Measurements from ENCODE around the gene JPH3.

JPH3 gene

DNA sequence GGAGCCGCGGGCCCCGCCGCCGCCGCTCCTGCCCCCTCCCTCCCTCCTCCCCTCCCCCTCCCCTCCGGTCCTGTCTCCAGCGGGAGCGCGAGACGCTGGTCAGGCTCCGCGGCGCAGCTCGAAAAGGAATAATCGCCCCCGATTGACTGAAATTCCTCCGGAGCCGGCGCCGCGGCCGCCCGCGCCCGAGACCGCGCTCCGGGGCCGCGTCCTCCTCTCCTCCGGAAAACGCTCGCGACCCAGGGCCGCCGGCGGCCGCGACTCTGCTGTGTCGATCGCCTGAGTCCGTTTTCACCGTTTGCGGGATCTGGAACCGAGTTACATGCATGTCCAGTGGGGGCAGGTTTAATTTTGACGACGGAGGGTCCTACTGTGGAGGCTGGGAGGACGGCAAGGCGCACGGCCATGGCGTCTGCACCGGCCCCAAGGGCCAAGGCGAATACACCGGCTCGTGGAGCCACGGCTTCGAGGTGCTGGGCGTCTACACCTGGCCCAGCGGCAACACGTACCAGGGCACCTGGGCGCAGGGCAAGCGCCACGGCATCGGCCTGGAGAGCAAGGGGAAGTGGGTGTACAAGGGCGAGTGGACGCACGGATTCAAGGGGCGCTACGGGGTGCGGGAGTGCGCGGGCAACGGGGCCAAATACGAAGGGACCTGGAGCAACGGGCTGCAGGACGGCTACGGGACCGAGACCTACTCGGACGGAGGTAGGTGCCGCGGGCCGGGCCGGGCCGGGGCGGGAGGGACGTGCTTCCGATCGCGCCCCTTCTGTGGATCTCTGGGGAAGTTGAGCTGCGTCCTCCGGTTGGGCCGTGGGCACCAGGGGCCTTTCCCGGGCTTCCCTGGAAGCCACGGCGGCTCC, 744 bp downstream of the JPH3 start:
- DNase-seq: no peak

DNA sequence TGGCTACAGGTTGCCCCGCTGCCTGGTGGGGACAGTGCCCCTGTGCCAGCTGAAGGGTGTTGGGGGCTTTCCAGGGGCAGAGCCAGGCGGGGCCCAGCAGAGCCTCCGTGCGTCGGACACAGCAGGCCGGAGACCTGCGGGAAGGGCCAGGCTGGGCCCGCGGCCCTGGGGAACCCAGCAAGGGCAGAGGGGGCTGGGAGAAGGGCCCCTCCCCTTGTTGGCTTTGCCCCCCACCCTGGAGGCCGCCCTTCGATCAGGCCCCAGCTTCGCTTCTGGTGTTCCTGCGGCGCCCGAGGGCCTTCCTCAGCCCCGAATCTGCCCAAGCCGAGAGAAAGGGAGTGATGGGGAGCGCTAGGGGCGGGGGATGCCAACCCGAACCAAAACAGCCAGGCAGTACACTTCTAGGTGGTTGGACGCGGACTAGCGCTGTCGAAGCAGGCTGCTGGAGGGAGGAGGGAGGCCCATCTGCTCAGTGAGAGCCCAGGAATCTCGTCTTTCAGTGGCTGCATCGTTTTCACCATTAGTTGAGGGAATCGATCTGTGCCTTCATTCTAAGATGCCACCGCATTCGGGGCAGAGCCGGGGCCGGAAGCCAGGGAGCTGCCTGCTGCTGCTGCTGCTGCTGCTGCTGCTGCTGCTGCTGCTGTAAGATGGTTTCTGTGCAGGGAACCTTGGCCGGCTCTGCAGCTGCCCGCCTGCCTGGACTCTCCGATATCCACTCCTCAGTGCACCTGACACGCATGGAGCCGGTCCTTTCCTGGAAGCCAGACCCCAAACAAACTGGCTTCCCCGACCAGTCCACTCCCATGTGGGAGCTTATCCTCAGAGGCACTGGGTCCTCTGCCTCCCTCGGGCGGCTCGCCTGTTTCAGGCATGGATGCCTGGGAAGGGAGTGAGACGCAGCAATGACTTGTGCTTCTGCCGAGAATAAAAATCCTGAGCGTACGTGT, 1.7 kb downstream of the JPH3 start:
- DNase-seq: no peak

DNA sequence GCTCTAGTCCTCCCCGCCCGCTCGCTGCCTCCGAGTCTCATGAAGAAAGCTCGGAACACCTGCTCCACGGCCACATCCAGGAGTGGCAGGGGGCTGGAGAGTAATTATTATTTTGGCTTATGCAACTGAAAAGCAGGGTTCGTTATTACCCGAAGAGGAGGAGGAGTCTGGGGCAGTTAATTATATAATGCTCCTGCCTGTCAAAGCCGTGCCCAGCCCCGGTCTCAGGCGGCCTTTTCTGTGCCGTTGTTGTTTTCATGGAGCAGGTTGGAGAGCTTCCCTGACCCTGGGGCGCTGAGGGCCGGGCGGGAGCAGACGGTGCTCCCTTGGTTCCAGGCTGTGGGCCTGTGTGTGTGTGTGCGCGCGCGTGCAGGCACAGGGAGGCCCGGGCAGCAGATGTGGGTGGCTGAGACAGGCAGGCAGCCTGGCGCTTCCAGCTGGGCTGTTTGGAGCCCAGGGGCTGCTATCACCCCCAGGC, 2.4 kb downstream of the JPH3 start:
- no peak for DNase-seq

DNA sequence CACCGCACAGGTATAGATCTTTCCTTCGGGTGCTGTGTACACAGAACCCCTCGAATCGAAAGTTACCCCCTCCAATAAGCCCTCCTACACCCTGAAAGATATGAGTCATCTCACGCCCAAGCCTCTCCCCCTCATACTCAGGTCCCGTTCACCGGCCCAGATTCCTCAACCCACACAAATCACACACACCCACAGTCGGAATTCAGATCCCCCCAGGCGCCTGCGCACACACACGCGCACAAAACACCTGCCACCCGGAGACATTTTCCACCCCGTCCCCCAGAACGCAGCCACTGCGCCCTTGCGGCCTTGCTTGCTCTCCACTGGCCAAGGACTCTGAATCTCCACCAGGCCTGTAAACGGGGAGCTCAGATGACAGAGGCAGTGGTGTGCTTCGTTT, 4.9 kb downstream of the JPH3 start:
- DNase-seq: no peak

DNA sequence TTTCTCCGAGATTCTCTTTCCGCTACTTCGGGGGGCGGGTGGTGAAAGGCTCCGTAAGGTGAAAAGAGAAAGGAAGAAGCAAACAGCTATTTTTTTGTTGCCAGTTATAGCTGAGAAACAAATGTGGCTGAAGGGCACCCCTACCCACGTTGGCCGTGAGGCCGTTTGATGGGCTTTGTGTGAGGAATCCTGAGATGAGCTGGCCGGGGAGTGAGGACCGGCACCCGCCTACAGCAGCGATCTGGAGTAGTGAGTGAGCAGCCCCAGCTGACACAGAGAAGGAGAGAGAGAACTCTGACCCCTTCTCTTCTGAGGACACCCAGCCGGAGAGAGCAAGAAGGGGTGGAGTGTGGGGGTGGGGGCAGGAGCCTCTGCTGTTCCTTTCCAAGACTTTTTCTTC, 5.6 kb downstream of the JPH3 start:
- DNase-seq: no peak

DNA sequence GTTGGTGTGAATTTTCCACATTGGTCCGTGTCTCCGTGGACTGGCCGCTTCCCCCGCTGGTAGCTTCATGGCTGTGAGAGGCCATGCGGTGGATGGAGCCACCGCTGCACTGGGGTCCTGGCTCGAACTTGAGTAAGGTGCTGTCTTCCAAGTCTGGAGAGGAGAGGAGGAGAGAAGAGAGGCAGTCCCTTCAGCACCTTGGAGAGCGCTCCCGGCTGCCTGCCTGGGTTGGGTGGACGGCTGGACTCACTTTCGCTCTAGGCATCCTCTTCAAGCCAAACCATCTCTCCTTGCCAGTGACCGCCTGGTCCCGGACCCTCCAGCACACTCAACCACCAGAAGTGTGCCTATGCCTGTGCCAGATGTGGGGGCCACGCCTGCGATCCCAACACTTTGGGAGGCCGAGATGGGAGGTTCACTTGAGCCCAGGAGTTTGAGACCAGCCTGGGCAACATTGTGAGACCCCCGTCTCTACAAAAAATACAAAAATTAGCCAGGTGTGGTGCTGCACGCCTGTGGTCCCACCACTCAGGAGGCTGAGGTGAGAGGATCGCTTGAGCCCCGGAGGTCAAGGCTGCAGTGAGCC, 6.2 kb downstream of the JPH3 start:
- no peak for DNase-seq

DNA sequence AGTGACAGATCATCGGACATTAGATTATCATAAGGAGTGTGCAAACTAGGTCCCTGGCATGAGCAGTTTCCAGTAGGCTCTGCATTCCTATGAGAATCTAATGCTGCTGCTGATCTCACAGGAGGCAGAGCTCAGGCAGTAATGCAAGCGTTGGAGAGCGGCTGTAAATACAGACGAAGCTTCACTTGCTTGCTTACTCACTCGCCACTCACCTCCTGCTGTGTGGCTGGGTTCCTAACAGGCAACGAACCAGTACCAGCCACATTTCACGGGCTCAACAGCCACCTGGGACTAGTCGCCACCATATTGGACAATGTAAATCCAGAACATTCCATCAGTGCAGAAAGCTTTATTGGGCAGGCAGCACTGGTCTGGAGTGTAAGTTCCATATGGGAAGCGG, 7.7 kb downstream of the JPH3 start:
- no peak for DNase-seq

DNA sequence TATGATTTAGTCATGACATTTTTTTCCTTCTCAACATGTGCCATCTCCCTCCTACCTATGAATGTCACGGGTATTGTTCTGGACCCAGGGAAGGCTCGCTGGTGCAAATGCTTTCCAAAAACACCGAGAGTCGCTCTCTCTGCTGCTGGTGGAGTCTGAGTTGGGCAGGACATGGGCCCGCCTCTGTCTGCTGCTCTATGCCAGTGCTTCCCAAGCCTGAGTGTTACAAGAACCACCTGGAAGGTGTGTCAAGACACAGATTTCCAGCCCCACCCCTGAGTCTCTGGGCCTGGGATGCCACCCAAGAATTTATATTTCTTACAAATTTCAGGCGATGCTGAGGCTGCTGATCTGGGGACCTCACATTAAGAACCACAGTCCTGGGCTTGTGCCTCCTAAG, 9.1 kb downstream of the JPH3 start:
- DNase-seq: no peak

DNA sequence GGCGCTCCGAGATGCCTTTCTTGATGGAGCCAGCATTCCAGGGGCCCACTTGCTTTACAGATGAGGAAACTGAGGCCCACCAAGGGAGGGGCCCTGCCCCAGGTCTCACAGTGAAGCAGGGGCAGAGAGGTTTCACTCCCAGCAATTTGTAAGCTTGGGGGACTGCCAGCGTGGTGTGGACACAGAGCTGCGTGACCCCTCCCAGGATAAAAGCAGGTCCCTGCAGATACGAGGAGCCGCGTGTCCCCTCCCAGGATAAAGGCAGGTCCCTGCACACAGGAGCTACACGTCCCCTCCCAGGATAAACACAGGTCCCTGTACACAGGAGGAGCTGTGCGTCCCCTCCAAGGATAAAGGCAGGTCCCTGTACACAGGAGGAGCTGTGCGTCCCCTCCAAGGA, 11.7 kb downstream of the JPH3 start:
- no peak for DNase-seq

DNA sequence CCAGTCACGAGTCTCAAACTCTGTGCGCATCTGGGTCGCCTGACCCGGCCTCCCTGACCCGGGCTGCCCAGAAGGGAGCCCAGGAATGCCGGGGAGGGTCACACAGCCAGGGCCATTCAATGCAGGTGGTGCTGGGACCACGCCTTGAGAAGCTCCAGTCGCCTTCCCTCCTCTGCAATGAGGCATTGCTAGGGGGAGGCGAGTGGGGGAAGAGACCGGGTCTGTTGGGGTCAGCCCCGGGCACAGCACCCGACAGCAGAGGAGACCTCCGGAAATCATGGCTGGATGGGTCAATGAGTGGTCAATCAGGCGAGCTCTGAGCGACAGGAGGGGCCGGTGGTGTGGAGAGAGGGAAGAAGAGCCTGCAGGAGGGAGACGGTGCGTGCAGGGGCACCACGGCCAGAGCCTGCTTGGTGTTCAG, 13.3 kb downstream of the JPH3 start:
- no peak for DNase-seq

DNA sequence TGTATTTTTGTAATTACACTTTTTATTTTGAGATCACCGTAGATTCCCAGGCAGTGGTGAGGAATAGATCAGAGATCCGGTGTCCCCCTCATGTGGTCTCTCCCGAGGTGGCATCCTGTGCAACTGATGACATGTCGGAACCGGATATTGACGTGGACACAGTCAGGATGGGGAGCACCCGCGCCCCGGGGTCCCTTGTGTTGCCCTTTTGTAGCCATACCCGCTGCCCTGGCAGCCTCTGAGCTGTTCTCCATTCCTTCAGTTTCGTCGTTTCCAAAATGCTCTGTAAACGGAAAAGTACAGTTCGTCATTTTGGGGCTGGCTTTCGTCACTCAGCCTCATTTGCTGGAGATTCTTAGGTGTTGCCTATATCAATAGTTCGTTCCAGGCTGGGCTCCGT, 14.2 kb downstream of the JPH3 start:
- DNase-seq: no peak

DNA sequence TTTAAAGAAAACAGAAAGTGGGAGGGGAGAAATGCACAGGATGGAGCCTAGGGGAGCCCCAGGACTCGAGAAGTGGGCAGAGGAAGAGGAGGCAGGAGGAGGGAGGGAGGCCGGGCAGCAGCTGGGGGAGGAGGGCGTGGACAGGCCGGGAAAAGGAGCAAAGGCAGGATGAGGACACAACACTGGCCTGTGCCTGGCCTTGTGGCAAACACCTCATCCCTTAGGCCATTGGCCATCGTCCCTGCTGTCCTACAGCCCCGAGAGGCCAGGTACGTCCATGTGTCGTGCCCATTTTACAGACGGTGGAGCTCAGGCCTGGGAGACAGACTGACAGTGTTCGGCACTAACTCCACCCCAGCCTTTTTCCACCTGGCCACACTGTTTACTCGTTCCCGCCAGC, 15.9 kb downstream of the JPH3 start:
- DNase-seq: no peak

DNA sequence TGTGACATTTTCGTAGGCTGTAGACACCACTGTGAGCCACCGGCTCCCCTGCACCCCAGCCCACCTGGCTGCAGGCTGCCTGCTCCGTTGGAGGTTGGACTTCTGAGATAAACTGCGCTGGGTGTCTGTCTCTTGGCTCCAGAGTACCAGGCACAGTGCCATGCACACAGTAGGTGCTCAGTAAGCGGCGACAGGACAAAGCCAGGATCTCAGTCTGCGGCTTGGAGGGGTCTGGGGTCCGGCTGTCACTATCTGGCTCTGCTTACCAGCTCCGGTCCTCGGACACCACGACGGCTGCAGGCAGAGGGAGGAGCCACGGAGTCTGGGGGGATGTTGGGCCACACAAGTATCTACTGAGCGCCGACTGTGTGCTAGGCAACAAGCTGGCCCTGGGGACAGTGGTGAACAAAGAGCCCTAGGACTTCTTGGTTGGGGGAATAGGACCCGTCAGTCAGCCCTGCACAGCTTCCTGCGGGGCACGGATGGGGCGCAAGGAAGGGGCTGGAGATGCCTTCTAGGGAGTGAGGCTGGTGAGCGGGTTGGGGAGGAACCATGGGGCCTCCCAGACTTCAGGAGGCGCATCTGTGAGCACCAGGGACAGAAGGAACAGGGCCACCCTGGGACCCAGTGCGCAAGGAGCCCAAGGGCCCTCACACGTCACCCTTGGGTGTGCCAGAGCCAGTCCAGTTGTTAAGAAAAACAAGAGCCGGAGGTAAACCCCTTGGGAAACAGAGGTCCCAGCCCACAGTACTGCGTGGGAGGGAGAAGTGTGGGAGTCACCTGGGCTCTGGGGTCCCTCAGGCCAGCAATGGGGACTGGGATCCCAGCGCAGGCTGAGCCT, 17.3 kb downstream of the JPH3 start:
- DNase-seq: no peak

DNA sequence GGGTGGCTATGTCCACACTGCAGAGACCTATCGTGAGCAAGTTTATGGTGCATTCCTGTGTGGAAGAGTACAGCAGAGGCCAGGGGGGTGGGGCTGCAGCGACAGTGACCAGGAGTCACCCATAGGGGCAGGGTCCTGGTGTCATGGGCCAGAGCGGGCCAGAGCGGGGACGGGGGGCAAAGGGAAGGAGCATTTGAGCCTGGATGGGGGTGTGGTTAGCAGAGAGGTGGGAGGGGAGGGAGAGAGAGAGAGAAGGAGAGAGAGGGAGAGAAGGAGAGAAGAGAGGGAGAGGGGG, 17.8 kb downstream of the JPH3 start:
- DNase-seq: no peak

DNA sequence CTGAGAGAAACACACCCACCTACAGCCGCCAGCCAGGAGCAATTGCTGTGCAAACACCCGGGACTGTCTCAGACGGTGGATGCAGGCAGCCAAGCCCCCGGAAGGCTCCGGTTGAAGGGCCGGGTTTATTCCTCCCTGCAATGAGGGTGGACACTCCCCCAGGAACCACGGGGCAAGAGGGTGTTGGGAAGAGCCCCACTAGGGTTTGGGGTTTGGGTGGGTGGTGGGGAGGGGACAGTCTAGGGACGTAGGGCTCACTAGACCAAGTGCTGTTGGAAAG, 19.2 kb downstream of the JPH3 start:
- no peak for DNase-seq

DNA sequence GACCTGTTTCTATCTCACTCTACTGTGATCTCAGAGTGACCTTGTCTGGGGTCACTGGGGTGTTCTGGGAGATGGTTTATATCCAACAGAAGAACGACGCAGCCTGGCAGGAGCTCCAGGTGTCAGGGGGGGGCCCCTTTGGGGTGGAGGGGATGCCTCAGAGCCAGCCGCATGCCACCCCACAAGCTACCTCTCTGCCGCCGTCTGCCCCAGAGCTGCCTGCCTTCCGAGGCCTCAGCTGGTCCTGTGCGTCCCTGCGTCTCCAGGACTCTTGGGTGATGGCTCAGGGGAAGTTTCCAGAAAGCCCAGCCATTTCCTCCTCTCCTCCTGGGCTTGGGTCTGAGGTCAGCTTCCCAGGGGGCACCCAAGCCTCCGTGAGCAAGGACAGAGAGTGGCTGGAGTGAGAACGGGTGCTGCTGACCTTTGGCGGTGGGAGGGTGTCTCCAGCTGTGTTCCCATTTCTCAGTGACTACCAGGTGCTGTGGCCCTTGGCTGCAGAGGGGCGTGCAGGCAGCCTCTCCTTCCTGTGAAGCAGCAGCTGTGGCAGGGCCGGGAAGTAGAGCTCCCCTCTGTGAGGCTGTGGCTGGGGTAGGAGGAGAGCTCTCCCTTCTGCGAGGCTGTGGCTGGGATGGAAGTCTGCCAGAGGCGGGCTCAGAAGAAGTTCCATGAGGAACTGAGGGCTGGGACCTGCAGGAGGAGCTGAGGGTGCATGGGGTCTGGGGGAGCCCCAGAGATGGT, 19.8 kb downstream of the JPH3 start:
- DNase-seq: no peak

DNA sequence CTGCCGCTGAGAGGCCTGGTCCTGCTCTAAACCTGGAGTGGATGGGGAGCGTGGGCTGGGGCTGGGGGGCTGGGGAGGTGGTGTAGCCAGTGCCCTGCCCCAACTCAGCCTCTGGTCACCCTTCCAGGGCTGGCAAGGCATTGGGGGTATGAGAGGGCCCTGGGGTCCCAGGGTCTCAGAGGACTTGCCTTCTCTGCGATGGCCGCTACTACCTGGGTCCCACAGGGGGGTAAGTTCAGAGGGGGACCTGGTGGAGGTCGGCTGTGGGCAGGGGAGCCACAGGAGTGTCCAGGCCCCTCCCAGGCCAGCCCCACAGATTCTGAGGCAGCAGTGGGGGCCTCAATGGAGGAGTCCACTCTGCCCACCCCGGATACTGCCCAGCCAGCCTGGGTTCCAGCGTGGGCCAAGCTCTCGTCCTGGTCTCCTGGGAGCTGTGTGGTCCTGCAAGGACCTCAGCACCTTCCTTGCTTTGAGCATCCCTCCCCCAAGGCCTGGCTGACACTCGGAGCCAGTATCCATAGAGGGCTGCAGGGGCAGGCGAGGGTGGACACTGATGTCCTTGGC, 20.5 kb downstream of the JPH3 start:
- DNase-seq: no peak

DNA sequence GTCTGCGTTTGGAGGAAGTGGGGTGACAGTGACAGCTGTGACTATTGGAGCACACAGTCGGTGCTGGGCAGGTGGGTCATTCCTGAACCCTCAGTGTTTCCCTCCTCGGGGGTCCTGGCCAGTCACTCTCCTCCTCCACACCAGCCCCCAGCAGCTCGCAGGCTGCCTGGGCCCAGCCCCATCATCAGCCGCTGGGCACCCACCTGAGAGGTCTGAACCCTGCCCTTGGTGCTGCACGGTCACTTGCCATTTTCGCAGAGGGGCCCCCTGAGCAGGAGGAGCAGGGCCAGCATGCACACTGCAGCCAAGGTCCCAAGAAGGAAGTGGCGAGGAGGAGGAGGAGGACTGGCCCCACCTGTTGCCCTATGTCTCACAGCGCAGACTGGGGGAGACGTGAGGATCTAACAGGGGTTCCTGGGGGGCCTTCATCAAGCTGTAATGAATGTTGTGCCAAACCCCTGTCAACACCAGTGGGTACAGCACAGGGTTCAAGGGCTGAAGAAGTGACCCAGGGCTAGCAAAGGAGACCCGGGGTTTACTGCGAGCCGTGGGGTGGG, 23.0 kb downstream of the JPH3 start:
- no peak for DNase-seq

DNA sequence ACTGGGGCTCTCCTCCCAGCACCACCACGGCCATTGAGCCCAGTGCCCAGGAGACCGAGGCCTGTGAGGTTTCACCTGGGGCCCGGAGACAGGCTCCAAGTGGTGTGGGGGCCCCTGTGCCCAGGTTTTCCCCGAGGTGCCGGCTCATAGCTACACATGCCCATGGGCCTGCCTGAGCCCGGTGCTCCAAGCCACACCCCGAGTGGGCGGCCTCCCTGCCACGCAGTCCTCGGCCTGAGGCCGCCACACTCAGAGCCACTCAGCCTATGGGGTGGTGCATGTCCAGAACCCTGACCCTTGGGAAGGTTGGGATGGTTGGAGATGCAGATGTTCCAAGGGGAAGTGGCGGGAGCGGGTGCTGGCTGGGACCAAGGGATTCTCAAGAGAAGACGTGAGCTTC, 24.1 kb downstream of the JPH3 start:
- DNase-seq: no peak

DNA sequence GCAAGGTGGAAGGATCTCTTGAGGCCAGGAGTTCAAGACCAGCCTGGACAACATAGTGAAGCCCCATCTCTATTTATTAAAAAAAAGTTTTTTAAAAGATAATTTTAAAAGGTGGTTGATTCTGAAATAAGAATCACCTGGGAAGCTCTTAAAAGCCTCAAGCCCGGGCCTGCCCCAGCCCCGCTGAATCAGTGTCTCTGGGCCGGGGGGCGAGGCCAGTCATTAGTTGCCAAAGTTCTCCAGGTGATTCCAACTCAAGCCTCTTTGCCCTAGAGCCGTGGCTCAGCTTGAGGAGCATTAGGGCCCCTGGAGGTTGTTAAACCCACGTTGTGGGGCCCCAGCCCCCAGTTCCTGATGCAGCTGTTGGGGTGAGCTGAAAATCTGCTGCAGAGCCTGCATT, 24.6 kb downstream of the JPH3 start:
- DNase-seq: no peak

DNA sequence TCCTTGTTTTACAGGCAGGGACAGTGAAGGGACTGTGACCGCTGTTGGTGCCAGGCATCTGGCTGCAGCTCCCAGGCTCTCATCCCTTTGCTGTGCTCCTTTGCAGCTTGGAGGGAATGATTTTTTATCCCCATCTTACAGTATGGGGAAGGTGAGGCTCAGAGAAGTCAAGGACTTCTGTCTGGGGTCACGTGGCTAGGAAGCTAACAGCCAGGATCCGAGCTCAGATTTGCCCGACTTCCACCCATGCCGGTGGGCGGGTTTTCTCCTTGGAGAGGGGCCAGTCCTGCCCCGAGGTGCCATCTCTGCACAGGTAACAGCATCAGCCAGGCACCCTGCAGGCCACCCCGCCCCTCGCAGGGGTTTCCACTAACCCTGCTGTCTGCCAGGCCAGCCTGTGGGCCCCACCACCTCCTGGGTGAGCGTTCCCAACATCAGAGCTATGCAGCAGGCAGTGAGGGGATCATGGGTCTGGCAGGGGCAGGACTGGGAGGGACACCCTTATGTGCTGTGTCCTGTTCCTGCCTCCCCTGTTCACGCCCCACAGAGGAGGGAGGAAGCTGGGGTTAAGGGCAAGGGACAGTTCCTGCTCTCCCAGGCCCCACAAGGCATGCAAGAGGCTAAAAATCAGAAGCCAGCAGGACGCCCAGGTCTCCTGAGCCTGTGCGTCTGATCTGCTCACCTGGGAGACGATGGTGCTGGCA, 25.4 kb downstream of the JPH3 start:
- no peak for DNase-seq

All from stimulated activated naive CD4-positive, alpha-beta T cell treated with Interleukin-2 at 50 U/mL for 16 hours (primary cell).